ENCODE data around the gene STARD5.

STARD5 gene

GRCh38 chr15:81363718-81364500, 40.0 kb upstream of the STARD5 start:
- no peak overlapping the region for H3K9ac ChIP-seq (ENCODE audit: low read length)
- no peak overlapping the region for H2BK120ac ChIP-seq (ENCODE audit: low read depth, low read length)
- H3K23ac ChIP-seq (ENCODE audit: low read length in 2 of 2), result no peak overlapping the region
- no peak overlapping the region for H3K4me2 ChIP-seq (ENCODE audit: low read length, poor library complexity, severe bottlenecking)
- no peaks in the 10 kb centered on the region for H3K36me3 ChIP-seq (ENCODE audit: control insufficient read depth in 1 of 2, insufficient read depth in 2 of 2, low read depth in 1 of 2, low read length in 2 of 2)
- H3K79me1 ChIP-seq (replicated peaks; ENCODE audit: low read length, poor library complexity, severe bottlenecking), result no peaks in the 10 kb centered on the region
- no peak overlapping the region for H3K18ac ChIP-seq (ENCODE audit: low read depth in 1 of 2, low read length in 2 of 2)
- H3K4me3 ChIP-seq (ENCODE audit: insufficient read depth in 1 of 2, low read depth in 1 of 2, low read length in 2 of 2), result no peak overlapping the region
- 82% methylated on average over 4 of the region's 5 CpGs for WGBS
- no peak for DNase-seq
- H3K27ac ChIP-seq (ENCODE audit: low read length, poor library complexity, severe bottlenecking), result no peak overlapping the region
- H4K91ac ChIP-seq (ENCODE audit: low read length), result no peak overlapping the region
- H2BK15ac ChIP-seq (ENCODE audit: low read depth, poor library complexity, severe bottlenecking), result no peak overlapping the region
- H3K4ac ChIP-seq (ENCODE audit: low read depth in 1 of 2, low read length in 2 of 2), result no peak overlapping the region
- no peaks in the 10 kb centered on the region for H3K9me3 ChIP-seq (ENCODE audit: control insufficient read depth, low read length)
- H2AK5ac ChIP-seq (ENCODE audit: low read length, severe bottlenecking), result no peak overlapping the region
- no peak overlapping the region for H2BK5ac ChIP-seq (ENCODE audit: low read depth, low read length, poor library complexity, severe bottlenecking)
- H3K27me3 ChIP-seq (ENCODE audit: control insufficient read depth in 1 of 2, insufficient read depth in 1 of 2, low read length in 2 of 2), result peaks cover 0 to 3% of the 10 kb centered on the region in 2 experiments
- no peak overlapping the region for H2BK12ac ChIP-seq (ENCODE audit: low read length in 2 of 2)
- no peaks in the 10 kb centered on the region for H3K4me1 ChIP-seq (ENCODE audit: control insufficient read depth, insufficient read depth, low read depth, low read length)
- H4K8ac ChIP-seq (ENCODE audit: low read length), result no peak overlapping the region
- H2AFZ ChIP-seq (ENCODE audit: low read depth, low read length), result no peak overlapping the region
- H3K14ac ChIP-seq (ENCODE audit: low read length in 2 of 2), result no peak overlapping the region

GRCh38 chr15:81363276-81363675, 39.3 kb upstream of the STARD5 start:
- H3K79me1 ChIP-seq (replicated peaks; ENCODE audit: low read length, poor library complexity, severe bottlenecking), result no peaks in the 10 kb centered on the region
- no peak for DNase-seq
- no peaks in the 10 kb centered on the region for H3K9me3 ChIP-seq (ENCODE audit: control insufficient read depth, low read length)
- H3K4me1 ChIP-seq (ENCODE audit: control insufficient read depth, insufficient read depth, low read depth, low read length), result no peaks in the 10 kb centered on the region
- H4K8ac ChIP-seq (ENCODE audit: low read length), result no peak overlapping the region
- no peak overlapping the region for H2AFZ ChIP-seq (ENCODE audit: low read depth, low read length)
- H3K9ac ChIP-seq (ENCODE audit: low read length), result no peak overlapping the region
- H3K23ac ChIP-seq (ENCODE audit: low read length in 2 of 2), result no peak overlapping the region
- no peak overlapping the region for H3K18ac ChIP-seq (ENCODE audit: low read depth in 1 of 2, low read length in 2 of 2)
- no peak overlapping the region for H2AK5ac ChIP-seq (ENCODE audit: low read length, severe bottlenecking)
- 100% methylated on average over 1 of the region's 3 CpGs for WGBS
- H4K91ac ChIP-seq (ENCODE audit: low read length), result no peak overlapping the region
- H3K27me3 ChIP-seq (ENCODE audit: control insufficient read depth in 1 of 2, insufficient read depth in 1 of 2, low read length in 2 of 2), result peaks cover 0 to 5% of the 10 kb centered on the region in 2 experiments
- H3K4me3 ChIP-seq (ENCODE audit: insufficient read depth in 1 of 2, low read depth in 1 of 2, low read length in 2 of 2), result no peak overlapping the region
- H2BK15ac ChIP-seq (ENCODE audit: low read depth, poor library complexity, severe bottlenecking), result no peak overlapping the region
- no peak overlapping the region for H2BK120ac ChIP-seq (ENCODE audit: low read depth, low read length)
- H3K4ac ChIP-seq (ENCODE audit: low read depth in 1 of 2, low read length in 2 of 2), result no peak overlapping the region
- H2BK5ac ChIP-seq (ENCODE audit: low read depth, low read length, poor library complexity, severe bottlenecking), result no peak overlapping the region
- H3K36me3 ChIP-seq (ENCODE audit: control insufficient read depth in 1 of 2, insufficient read depth in 2 of 2, low read depth in 1 of 2, low read length in 2 of 2), result no peaks in the 10 kb centered on the region
- H3K27ac ChIP-seq (ENCODE audit: low read length, poor library complexity, severe bottlenecking), result no peak overlapping the region
- H3K4me2 ChIP-seq (ENCODE audit: low read length, poor library complexity, severe bottlenecking), result no peak overlapping the region
- no peak overlapping the region for H3K14ac ChIP-seq (ENCODE audit: low read length in 2 of 2)
- no peak overlapping the region for H2BK12ac ChIP-seq (ENCODE audit: low read length in 2 of 2)

- no peak overlapping the region for H3K4ac ChIP-seq (ENCODE audit: low read depth in 1 of 2, low read length in 2 of 2)
- H3K4me3 ChIP-seq (ENCODE audit: insufficient read depth in 1 of 2, low read depth in 1 of 2, low read length in 2 of 2), result no peak overlapping the region
- no peak for DNase-seq
- 81% methylated on average over 11 of the region's 11 CpGs for whole genome bisulfite sequencing
- H3K18ac ChIP-seq (ENCODE audit: low read depth in 1 of 2, low read length in 2 of 2), result no peak overlapping the region
- no peaks in the 10 kb centered on the region for H3K9me3 ChIP-seq (ENCODE audit: control insufficient read depth, low read length)
- no peak overlapping the region for H2BK15ac ChIP-seq (ENCODE audit: low read depth, poor library complexity, severe bottlenecking)
- H2AFZ ChIP-seq (ENCODE audit: low read depth, low read length), result no peak overlapping the region
- no peak overlapping the region for H2BK120ac ChIP-seq (ENCODE audit: low read depth, low read length)
- H3K27me3 ChIP-seq (ENCODE audit: control insufficient read depth in 1 of 2, insufficient read depth in 1 of 2, low read length in 2 of 2), result peaks cover 0 to 7% of the 10 kb centered on the region in 2 experiments
- H3K9ac ChIP-seq (ENCODE audit: low read length), result no peak overlapping the region
- no peak overlapping the region for H3K23ac ChIP-seq (ENCODE audit: low read length in 2 of 2)
- no peak overlapping the region for H3K4me2 ChIP-seq (ENCODE audit: low read length, poor library complexity, severe bottlenecking)
- no peak overlapping the region for H2AK5ac ChIP-seq (ENCODE audit: low read length, severe bottlenecking)
- H3K36me3 ChIP-seq (ENCODE audit: control insufficient read depth in 1 of 2, insufficient read depth in 2 of 2, low read depth in 1 of 2, low read length in 2 of 2), result no peaks in the 10 kb centered on the region
- H2BK12ac ChIP-seq (ENCODE audit: low read length in 2 of 2), result no peak overlapping the region
- no peak overlapping the region for H4K8ac ChIP-seq (ENCODE audit: low read length)
- H3K14ac ChIP-seq (ENCODE audit: low read length in 2 of 2), result no peak overlapping the region
- no peak overlapping the region for H4K91ac ChIP-seq (ENCODE audit: low read length)
- no peak overlapping the region for H3K27ac ChIP-seq (ENCODE audit: low read length, poor library complexity, severe bottlenecking)
- H3K79me1 ChIP-seq (replicated peaks; ENCODE audit: low read length, poor library complexity, severe bottlenecking), result no peaks in the 10 kb centered on the region
- H3K4me1 ChIP-seq (ENCODE audit: control insufficient read depth, insufficient read depth, low read depth, low read length), result no peaks in the 10 kb centered on the region
- no peak overlapping the region for H2BK5ac ChIP-seq (ENCODE audit: low read depth, low read length, poor library complexity, severe bottlenecking)
Measured at GRCh38 chr15:81362790-81363189, 38.8 kb upstream of the STARD5 start.

- no peak overlapping the region for H2AK5ac ChIP-seq (ENCODE audit: low read length, severe bottlenecking)
- no peak overlapping the region for H4K8ac ChIP-seq (ENCODE audit: low read length)
- no peak overlapping the region for H3K4me2 ChIP-seq (ENCODE audit: low read length, poor library complexity, severe bottlenecking)
- H3K79me1 ChIP-seq (replicated peaks; ENCODE audit: low read length, poor library complexity, severe bottlenecking), result no peaks in the 10 kb centered on the region
- H2BK12ac ChIP-seq (ENCODE audit: low read length in 2 of 2), result no peak overlapping the region
- H3K9me3 ChIP-seq (ENCODE audit: control insufficient read depth, low read length), result no peaks in the 10 kb centered on the region
- H3K9ac ChIP-seq (ENCODE audit: low read length), result no peak overlapping the region
- no peaks in the 10 kb centered on the region for H3K4me1 ChIP-seq (ENCODE audit: control insufficient read depth, insufficient read depth, low read depth, low read length)
- H2BK120ac ChIP-seq (ENCODE audit: low read depth, low read length), result no peak overlapping the region
- no peak overlapping the region for H3K4ac ChIP-seq (ENCODE audit: low read depth in 1 of 2, low read length in 2 of 2)
- no peak overlapping the region for H4K91ac ChIP-seq (ENCODE audit: low read length)
- H3K27me3 ChIP-seq (ENCODE audit: control insufficient read depth in 1 of 2, insufficient read depth in 1 of 2, low read length in 2 of 2), result peaks cover 0 to 7% of the 10 kb centered on the region in 2 experiments
- no peak overlapping the region for H2AFZ ChIP-seq (ENCODE audit: low read depth, low read length)
- no peak overlapping the region for H3K23ac ChIP-seq (ENCODE audit: low read length in 2 of 2)
- H3K27ac ChIP-seq (ENCODE audit: low read length, poor library complexity, severe bottlenecking), result no peak overlapping the region
- H3K14ac ChIP-seq (ENCODE audit: low read length in 2 of 2), result no peak overlapping the region
- WGBS, result 96% methylated on average over 7 of the region's 7 CpGs
- no peak overlapping the region for H2BK5ac ChIP-seq (ENCODE audit: low read depth, low read length, poor library complexity, severe bottlenecking)
- H3K18ac ChIP-seq (ENCODE audit: low read depth in 1 of 2, low read length in 2 of 2), result no peak overlapping the region
- no peak overlapping the region for H2BK15ac ChIP-seq (ENCODE audit: low read depth, poor library complexity, severe bottlenecking)
- no peaks in the 10 kb centered on the region for H3K36me3 ChIP-seq (ENCODE audit: control insufficient read depth in 1 of 2, insufficient read depth in 2 of 2, low read depth in 1 of 2, low read length in 2 of 2)
- no peak overlapping the region for H3K4me3 ChIP-seq (ENCODE audit: insufficient read depth in 1 of 2, low read depth in 1 of 2, low read length in 2 of 2)
- DNase-seq, result no peak
Measured at GRCh38 chr15:81361891-81362290, 38.0 kb upstream of the STARD5 start.
